NCI-H128 (cell line): ENCODE measurements around the gene ST3GAL6.

Experiments used
- DNase-seq: peaks from one replicate; lab custom pipeline; 2025; ENCODE audit not compliant: unreplicated experiment; lab: John Stamatoyannopoulos, UW

The ST3GAL6 gene

DNA sequence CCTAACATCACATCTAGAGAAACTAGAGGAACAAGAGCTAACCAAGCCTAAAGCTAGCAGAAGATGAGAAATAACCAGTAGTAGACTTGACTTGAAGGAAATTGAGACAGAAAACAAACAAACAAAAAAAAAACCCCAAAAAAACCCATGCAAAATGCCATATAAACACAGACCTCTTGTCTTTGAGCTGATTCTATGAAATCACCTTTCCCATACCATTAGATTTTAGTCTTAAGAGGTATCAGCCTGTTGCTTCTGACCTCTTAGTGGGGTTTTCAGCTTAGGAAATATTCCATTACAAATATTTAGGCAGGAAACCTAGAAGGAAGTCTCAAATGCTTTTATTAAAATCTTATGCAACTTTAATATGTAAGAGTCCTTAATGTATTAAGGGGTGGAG, 23.9 kb upstream of the ST3GAL6 start:
- no peak for DNase-seq

DNA sequence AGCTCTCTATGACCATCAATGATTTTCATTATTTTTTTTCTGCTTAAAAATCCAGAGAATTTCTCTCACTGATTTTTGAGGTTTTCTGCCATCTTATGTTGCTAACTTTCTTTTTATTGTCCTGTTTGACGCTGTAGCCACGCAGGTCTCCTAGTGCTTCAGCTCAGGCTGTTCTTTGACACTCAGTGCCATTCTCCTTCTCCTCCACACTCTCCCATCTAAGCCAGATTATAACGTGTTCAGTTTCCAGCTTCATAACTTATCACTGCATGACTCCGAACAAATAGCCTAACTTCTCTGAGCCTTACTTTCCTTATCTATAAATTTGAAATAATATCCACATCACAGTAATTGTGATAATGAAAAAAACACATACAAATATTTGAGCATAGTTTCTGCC, 22.8 kb upstream of the ST3GAL6 start:
- no peak for DNase-seq

DNA sequence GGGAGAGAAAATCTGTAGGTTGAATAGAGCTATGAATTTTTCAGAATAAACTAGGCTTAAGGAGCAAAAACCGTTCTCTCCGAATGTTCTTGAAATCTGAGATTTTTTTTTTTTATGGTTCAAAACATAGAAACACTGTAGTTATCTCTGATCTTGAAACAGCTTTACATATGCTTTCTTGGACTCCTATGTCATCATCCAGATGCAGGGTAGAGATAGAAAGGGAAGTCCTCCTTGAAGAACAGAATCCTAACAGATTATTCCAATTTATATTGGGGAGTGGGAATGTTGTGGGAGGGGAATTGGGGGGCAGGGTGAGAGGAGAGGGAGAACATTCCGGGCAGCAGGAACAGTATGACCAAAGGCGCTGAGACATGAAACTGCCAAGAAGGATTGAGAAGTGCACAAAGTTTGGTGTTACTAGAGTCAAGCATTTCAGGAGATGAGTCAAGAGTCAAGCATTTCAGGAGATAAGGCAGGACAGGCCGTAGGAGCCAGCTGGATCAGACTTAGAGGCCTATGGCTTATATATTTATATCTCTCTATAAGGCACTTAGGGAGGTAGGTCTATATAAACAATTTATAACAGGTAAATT, 21.9 kb upstream of the ST3GAL6 start:
- DNase-seq: no peak

DNA sequence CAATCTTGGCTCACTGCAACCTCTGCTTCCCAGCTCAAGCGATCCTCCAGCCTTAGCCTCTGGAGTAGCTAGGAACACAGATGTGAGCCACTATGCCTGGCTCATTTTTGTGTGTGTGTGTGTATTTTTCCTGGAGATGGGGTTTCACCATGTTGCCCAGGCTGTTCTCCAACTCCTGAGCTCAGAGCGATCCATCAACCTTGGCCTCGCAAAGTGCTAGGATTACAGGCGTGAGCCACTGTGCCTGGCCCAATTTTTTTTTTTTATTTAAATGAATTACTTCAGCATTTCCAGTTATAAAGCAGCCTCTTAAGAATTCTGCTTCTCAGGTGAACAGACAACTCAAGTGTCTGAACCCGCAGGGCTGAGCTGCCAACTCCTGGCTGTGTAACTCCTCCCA, 20.1 kb upstream of the ST3GAL6 start:
- no peak for DNase-seq

DNA sequence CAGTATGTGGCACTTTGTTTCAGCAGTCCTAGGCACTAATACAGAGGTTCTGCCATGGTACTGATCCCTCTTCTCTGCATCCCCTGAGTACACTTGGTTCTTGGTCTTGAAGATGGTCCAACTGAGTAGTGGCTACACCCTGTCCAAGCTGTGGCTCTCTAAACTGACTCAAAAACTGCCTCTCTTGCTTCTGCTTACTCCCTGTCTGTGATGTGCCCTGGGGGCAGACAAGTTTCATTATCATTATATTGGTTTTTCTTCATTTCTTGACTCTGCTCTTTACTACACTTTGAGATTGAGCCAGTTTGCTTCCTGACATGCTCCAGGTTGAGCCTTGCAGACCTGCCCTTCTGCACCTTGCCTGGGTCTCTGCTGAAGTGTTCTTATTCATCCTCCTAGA, 18.9 kb upstream of the ST3GAL6 start:
- DNase-seq: no peak

DNA sequence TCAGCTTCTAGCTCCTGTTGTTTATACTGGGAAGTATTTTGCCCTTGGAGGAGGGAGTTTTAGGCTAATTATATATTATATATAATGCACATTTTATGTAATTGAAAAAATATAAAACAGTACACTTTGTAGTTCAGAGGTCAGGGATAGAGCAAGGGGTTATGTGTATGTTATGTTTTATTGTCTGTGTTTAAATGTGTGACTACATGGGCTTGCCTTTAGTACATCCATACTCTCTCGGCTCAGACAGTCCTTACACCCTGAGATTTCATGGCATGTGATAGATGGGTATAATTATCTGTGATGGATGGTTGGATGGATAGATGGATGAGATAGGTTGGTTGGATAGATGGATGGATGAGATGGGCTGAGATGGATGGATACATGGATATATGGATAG, 17.4 kb upstream of the ST3GAL6 start:
- no peak for DNase-seq

DNA sequence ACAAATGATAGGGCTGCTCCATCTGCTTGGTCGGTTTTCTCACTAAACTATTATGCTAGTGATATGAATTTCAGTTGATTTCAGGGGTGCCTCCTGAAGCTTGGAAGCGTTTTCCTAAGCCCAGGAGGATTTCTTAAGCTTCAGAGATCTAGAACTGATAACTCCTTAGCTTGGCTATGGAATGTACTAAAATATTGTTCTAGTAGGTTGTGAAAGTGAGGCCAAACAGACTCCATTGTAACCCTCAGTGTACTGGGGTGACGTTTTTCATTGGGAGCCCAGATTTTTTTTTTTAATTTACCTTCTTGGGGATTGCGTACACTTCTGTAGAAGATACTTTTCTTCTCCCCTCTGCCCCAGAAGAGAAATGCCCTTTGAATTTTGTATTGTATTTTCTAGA, 17.0 kb upstream of the ST3GAL6 start:
- no peak for DNase-seq

DNA sequence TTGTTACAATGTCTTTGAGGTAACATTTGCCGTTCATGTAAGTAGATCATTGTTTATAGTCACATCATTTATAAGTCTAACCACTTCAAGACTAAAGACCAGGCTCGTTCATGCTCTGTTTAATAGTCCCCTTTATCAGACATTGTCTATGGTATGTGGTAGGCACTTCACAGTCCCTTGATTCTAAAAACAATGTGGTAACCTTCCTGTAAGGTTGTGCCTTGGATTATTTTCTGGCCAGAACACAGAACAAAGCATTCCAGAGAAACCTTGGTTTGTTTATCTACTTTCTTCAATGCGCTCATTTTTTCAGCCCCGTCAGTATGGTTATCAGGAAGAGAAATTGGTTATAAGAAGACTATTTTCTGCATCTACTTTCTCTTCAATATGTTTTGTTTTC, 16.3 kb upstream of the ST3GAL6 start:
- DNase-seq: no peak

DNA sequence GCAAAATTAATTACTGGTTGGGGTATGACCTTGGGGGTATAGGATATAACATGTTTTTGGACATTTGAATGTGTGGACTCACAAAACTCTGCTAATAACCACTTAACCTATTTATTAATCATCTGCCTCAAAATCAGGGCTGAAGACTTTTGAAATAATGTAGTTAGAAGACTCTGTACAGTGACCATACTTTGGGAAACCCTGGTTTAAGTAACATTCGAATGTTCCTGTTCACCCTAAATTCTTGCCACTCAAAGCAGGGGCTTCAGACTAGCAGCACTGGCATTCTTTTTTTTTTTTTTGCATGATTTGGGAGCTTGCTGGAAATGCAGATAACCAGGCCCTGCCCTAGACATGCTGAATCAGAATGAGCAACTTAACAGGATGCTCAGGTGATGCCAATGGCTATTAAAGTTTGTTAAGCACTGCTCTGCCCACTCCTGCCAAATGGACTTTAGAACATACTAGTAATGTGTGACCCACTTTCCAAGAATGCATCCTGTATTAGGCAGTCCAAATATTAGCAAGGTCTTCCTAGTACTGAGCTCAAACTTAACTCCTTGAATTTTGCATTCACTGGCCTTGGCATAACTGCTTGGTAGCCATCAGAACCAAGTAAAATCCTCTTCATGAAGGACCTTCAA, 12.7 kb upstream of the ST3GAL6 start:
- no peak for DNase-seq

DNA sequence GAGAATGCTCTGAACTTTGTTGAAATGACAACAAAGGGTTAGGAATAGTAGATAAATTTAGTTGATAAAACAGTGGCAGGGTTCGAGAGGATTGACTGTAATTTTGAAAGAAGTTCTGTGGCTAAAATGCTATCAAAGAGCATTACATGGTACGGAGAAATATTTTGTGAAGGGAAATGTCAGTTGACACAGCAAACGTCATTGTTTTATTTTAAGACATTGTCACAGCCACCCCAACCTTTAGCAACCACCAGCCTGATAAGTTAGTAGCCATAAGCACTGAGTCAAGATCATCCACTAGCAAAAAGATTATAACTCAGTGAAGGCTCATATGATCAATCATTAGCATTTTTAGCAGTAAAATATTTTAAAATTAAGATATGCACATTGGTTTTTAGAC, 8.7 kb upstream of the ST3GAL6 start:
- no peak for DNase-seq

DNA sequence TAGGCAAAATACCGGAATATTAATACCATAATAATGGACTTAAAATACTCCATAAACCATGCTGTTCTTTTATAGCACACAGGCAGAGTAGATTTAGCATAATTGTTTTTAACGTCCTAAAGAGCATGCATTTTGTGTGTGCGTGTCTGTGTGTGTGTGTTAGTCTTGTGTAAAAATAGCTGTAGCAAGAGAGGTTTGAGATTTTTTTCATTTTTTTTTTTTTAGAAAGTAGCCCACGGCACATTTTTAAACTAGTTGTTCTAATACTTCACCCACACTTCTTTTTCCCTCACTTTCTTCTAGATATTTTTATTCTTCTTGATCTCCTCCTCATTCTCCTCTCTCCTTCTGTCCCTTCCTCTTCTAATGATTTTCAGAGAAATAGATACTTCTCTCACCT, 7.5 kb upstream of the ST3GAL6 start:
- DNase-seq: no peak

DNA sequence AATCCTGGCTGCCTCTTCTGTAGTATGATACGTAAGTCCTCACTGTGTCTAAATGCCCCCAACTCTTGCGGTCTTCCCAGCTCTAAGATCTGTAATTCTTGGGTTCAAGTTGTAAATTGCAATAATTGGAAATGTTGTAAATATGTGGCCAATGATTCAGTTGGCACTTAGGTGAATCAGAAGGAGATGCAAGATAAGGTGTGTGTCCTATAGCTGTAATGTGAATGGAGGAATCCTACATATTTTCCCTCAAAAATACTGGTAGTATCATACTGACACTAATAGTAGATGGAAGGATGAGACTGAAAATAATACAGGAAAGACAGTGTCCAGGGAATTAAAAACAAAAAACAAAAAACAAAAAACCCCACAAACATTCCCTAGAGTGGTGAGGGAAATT, 3.5 kb upstream of the ST3GAL6 start:
- DNase-seq: no peak

DNA sequence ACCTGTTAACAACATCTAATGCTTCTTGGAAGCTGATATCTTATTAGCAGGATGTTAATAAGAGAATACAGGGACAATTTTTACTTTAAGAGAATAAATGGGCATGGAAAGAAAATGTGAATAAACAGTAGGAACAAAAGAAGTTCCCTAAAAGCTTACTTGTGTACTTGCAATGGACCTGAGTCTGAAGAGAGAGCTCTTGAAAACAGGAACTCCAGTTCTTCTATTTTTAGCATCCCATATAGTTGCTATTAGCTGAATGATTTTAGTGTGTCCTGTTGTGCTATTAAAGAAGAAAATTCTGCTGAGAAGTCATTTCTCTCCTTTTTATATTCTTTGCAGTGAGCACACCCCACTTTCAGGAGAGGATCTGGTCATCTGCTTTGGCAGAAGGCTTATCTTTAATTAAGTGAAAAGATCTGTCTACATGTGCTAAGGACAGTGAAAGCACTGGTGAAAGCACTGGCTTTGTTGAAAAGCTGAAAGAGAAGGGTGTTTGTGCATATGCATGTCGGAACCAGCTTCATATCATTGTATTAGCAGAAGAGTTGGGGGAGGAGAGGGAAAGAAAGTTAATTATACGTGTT, 1.4 kb upstream of the ST3GAL6 start:
- no peak for DNase-seq

DNA sequence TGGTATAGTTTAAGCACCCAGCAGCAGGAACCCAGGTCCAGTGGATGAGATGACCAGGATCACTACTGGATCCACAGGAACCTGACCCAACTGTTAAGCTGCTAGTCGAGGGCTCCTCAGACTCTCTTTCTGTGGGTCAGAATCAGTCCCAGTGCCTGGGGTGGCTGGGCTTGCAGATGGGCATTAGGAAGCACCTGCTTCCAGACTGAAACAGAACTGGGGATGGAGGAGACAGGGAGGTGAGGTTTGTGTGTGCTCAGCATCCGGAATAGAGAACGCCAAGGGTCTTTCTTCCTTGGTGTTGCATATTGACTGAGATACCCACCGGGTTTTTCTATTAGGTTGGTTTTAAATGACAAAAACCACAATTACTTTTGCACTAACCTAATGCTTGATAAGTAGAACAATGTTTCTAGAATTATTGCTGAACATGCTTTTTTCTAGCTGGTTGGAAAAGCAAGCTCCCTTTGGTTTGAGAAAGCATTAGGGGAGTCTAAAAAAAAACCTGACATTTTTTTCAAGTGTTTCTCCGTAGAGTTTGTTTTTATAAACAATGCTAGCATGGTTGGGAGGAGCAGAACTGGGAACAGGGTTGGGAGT, 779 bp downstream of the ST3GAL6 start:
- DNase-seq: no peak

DNA sequence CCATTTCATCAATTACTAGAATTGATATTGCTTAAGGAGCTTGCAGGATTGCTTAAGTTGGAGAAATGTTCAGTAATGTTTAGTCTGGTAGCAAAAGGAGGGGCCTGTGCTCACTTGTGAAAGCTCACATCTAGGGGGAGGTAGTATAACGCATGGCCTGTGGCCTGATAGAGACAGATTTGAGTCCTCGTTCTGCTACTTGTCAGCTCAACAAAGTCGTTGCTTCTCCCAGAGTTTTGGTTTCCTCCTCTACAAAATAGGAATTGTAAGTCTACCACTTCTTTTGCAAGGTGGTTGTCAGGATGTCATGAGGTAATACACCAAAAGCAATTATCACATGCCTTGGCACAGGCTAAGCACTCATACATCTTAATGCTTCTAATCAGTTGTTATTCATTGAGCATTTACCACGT, 1.3 kb downstream of the ST3GAL6 start:
- no peak for DNase-seq

DNA sequence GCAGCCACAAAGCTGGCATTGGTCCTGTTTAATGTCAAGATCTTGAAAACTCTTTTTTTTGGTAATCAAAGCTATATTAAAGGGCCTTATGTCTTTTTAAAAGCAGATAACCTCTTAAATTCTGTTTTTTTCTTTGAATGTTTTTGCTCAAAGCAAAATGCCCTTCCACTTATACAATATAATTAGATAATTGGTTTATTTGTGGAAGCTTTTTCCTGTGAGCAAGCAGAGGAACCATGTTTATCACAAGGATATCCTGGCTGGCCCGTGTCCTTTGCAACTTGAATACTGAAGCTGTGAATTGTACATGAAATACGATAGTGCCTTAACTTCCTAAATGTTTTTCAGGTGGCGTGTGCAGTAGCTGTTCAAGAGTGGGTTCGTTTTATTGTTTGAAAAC, 2.6 kb downstream of the ST3GAL6 start:
- no peak for DNase-seq

DNA sequence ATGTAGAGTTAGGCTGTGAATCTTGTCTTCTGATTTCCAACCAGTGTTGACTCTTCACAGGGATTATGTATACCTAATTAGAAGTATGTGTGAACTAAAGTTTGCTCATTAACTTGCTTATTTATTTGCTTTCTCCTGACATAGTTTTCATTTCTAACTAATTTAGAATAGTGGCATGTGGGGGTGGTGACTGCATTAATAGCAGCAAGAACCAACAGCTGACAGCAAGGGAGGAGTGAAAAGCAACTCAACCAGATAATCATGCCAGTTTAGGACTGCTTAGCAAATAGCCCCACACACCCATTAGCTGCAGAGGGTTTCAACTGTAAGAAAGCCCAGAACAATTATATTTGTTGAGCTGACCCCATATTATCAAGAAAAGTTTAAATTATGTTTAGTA, 3.8 kb downstream of the ST3GAL6 start:
- DNase-seq: no peak

DNA sequence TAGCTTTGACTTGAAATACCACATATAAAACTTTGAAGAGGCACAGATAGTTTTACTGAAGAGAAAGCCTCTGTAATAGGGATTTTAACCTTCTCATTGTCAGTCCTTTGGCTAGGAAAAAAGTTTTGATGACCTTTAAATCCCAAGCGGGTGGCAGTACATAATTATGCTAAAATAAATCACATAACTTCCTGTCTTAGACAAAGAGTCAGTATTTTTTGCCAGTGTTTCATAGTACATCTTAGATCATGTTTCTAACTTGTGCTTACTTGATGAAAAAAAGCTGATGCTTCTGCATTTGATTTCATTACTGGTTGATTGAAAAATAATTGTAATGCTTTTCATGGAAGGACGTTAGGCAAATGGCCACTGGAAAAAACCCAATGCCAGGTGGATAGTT, 5.8 kb downstream of the ST3GAL6 start:
- no peak for DNase-seq

DNA sequence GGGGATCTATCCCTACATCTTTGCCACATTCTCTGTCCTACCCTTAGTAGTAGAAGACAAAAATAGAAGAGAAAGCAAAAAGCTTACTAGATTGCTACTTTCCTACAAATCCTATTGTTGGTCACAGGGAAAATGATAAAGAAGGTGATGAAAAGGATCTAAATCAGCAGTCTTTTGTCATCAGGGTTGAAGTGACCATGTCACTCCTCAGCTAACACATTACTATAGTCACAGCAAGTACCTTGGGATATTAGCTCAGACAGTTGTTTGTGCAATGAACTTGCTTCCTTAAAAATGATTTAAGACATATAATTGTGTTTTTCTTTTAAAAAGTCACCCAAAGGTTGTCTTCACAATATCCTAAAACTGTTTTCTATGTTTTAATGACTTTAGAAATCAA, 6.3 kb downstream of the ST3GAL6 start:
- DNase-seq: no peak

DNA sequence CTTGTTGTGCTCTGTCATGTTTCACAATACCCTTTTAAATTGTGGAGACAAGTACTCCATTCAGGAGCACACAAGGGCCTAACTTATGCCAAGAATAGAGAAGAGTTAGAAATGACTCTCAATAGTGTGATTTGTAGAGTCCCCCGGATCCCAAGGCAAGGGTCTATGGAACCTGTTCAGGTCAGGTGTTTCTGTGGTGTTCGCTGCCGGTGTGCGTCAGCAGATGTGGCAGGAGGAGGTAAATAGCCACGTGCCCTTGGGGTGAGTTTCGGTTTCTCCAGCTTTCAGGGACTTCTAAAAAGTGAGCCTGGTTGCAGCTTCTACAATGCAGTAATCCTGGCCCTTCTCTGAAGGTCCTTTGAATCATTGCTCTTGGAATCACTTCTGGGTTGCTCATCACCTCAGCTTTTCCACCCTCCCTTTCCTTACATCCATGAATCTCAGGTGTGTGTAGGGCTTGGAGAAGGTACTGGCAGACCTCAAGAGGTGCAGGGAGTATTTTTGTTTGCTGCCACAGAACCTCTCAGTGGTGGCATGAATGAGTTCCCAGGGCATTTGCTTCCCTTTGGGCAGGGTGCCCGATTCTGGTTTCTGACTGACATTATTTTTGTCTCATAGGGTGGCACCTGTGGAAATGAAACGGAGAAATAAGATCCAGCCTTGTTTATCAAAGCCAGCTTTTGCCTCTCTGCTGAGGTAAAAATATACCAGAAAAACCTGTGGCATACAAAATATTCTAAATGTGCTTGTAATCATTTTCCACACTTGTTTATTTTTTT, 7.3 kb downstream of the ST3GAL6 start:
- no peak for DNase-seq

DNA sequence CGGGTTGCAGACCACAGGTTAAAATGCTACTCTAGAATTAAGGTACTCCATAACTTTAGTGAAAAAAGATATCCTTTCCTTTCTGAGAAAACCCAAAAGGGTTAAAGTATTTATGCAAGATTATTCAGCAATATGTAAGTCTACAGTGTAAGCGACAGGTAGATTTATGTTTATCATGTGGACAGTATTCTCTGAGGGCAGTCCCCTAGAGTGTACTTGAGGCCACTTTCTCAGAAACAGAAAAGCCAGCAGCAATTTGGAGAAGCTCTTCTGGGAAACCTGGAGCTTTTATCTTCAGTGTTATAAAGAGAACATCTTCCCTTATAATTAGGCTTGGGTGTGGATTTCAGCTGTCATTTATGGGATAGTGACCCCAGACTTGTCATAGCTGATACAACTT, 8.9 kb downstream of the ST3GAL6 start:
- DNase-seq: no peak
